GM18511 (cell line): ENCODE data around the gene MYO18B.

ENCODE experiments used
- ATAC-seq: cut with Tn5 transposase; IDR thresholded peaks from one replicate; pipeline ENCODE4 v1.9.1; 2021; ENCODE audit warnings: mild to moderate bottlenecking, moderate library complexity; ENCODE audit not compliant: unreplicated experiment

MYO18B gene

DNA sequence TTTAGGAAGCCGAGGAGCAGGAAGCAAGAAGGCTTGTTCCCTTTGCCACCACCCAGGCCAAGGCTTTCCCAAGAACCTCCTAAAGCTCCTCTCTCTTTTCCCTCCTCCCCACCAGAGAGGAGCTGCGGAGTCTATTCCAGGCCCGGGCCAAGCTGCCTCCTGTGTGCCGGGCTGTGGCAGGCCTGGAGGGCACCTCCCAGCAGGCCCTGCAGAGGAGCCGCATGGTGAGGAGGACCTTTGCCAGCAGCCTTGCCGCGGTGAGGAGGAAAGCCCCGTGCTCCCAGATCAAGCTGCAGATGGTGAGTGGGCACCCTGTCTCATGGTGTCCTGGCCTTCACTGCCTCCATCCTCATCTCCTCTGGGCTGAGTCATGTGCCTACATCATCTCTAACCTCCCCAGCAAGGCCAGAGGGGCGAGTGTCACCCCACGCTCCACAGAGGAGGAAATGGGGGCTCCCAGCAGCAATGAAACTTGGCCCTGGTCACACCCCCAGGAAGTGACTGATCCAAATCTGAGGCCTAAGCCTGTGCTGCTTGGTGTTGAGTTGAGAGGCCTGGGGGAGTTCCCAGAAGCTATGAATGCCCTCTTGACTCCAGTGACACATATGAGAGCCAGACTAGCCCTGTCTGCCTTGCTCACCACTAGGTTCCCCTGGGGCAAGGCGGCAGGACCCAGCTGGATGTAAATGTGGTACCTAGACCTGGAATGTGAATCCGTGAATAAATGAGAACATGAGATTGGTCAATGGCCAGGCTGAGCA lies 104.2 kb downstream of the MYO18B start:
- ATAC-seq, result peak; percentile 72

DNA sequence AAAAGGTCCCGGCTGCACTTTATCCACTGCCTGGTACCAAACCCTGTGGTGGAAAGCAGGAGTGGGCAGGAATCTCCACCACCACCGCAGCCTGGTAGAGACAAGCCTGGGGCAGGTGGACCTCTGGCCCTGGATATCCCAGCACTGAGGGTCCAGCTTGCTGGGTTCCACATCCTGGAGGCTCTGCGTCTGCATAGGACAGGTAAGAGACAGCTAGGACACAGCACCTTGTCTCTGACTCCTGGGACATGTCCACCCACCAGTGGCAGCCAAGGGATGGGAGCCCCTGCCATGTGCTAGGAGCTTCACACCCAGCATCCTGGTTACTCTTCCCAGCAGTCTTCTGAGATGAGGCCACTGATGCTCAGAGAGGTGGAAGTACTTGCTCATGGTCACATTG lies 105.5 kb downstream of the MYO18B start:
- no peak for ATAC-seq

DNA sequence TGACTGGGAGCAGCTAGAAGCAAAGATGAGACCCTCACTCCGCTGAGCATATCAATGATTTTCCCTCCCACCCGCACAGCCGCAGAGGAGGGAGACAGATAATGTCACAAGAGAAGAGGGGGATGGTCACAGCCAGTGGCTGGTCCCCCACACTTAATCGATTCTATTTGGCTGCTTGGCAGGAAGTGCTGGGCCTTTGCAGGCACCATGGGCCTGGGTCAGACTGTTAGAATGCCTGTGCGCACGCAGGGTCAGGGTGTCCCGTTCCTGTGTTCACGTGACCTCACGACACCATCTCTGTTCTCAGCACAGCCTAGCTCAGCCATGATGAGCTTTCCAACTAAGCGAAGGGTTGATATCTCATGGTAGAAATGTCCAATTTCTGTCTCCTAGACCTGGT lies 107.0 kb downstream of the MYO18B start:
- ATAC-seq, result no peak

- no peak for ATAC-seq
These were observed 107.5 kb downstream of the MYO18B start for GRCh38 chr22:25849522-25849921.

DNA sequence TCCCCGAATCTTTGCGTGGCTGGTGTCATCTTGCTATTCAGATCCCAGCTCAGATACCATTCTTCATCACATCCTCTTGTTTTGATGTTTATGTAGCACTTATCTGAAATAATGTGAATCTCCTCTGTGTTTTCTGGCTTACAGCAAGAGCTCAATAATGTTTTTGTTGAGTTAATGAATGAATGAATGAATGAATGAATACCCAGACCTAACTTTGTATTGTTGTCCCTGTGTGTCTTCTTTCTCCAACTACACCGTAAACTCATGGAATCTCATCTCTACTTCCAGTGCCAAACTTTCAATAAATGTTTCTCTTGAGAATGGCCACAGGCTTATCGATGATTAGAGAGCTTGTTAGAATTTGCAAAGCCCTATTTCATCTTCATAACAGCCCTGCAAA lies 110.2 kb downstream of the MYO18B start:
- no peak for ATAC-seq

GRCh38 chr22:25853078-25853477 lies 111.1 kb downstream of the MYO18B start:
- no peak for ATAC-seq

DNA sequence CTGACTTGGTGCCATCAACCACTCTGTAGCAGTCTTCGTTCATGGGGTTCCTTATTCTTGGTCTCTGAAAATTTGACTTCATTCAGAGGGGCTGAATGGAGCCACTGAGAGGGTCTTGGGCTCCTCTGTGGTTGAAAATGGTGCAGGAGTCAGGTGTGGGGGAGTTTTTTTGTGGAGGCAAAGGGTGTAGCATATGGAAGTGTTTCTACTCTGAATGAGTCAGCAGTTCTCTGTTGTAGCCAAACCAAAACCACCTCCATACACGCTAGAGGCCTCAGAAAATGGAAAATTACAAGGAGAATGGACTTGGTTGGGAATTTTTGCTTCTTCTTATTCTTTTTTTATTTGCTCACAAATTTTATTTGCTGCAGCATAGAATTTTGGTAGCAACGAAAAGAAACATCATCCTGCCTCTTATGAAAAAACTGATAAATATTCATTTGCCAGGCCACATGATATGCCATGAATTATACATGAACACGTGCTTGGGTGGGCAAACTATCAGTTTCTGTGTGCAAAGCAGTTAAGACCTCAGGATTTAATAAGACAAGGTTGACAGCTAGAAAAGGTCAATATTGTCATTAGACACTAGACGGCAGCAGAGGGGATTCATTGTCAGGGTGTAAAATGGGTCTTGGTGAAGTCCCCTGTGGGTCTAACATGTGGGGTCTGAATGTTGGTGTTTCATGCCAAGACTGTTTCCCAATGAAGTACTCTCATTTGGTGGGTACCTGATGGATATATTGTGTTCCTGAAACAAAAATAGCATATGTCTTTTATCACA lies 111.7 kb downstream of the MYO18B start:
- no peak for ATAC-seq

DNA sequence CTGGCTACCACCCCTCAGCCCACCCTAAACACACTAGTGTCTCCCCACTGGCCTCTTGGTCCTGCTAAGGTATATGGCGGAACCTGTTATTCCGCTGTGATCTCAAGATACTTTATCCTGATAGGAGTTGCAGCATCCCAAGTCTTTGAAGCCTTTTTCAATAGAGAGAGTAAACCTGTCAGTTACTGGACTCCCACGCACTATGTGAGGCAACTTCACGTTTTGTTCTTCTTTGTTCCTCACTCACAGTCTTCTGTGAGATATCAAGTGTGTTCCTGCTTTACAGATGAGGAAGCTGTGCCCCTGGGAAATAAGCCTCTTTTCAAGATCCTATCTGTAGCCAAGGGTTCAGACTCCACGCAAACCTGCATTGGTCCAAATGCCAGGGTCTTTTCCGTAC lies 127.8 kb downstream of the MYO18B start:
- ATAC-seq, result no peak

DNA sequence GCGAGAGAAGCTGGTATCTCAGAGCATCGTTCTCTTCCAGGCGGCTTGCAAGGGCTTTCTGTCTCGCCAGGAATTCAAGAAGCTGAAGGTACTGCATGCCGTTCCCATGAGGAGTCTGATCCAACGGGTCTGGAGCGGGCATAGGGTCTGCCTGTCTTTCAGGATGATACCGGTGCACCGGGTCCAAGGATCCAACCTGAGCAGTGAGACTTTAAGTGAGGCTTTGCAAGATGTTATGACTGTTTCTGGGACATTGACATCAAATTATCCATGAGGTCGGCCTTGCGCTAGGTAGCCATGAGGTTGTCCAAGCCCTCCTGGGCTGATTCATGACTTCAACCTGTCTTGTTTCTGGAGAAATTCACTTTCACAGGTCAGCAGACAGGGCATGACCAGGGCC lies 132.3 kb downstream of the MYO18B start:
- ATAC-seq, result no peak

- ATAC-seq, result no peak
These were observed 133.5 kb downstream of the MYO18B start for GRCh38 chr22:25875461-25875860.

GRCh38 chr22:25876871-25877270 lies 134.9 kb downstream of the MYO18B start:
- no peak for ATAC-seq

DNA sequence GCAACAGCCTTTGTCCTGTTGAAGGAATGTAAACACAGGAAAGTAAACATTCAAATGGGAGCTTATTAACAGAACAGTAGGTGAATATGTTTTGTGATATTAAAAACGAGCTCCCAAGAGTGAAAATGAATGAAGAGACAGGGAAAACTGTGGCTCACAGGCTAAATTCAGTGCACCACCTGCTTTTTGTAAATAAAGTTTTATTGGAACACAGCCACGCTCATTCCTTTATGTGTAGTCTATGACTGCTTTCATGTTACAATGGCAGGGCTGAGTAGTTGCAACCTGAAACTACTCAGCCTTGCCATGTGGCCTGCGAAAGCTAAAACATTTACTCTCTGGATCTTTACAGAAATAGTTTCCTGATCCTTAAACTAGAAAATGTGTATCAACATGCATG lies 136.9 kb downstream of the MYO18B start:
- ATAC-seq, result no peak

DNA sequence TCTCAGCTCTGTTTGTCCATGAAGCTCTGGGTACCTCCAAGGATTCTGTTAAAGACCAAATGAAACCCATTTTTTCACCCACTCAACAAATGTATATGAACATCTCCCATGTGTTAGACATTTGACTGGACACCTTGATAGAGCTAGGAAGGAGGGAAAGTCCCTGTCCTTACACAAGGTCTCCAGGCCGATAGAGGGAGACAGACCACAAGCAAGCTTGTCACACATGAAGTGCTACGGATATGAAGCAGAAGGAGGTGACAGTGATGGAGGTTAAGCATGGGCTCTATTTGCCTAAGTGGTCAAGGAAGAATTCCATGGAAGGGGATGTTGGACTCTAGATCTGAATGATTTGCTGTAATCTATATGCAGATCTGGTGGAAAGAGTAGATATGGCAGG lies 138.5 kb downstream of the MYO18B start:
- no peak for ATAC-seq

- no peak for ATAC-seq
These were observed 139.3 kb downstream of the MYO18B start for GRCh38 chr22:25881210-25881755.

- no peak for ATAC-seq
These were observed 140.4 kb downstream of the MYO18B start for GRCh38 chr22:25882360-25882759.

DNA sequence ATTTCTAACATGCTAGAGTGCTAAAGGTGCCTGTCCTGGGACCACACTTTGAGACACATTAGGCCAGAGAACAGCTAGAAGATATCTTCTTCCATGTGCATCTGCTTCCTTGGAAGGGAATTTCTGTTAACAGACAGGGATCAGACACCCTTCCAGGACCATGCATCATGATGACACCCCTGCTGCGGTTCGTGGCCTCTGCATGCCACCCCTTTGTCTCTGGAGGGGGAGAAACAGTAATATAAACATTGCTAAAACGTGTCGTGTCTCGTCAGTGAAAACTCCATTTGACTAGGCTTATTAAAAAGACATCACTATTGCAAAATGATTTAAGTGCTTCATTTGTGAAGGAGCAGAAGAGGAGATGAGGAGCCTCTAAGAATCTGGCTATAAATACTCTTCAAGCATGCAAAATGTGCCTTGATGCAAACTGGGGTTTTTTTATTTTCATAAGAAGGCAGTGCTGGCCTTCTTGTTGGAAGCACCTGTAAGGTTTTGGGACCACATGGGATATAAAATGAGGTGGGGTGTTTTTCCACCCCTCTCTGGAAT lies 141.6 kb downstream of the MYO18B start:
- ATAC-seq, result no peak

GRCh38 chr22:25884121-25884520 lies 142.1 kb downstream of the MYO18B start:
- no peak for ATAC-seq

DNA sequence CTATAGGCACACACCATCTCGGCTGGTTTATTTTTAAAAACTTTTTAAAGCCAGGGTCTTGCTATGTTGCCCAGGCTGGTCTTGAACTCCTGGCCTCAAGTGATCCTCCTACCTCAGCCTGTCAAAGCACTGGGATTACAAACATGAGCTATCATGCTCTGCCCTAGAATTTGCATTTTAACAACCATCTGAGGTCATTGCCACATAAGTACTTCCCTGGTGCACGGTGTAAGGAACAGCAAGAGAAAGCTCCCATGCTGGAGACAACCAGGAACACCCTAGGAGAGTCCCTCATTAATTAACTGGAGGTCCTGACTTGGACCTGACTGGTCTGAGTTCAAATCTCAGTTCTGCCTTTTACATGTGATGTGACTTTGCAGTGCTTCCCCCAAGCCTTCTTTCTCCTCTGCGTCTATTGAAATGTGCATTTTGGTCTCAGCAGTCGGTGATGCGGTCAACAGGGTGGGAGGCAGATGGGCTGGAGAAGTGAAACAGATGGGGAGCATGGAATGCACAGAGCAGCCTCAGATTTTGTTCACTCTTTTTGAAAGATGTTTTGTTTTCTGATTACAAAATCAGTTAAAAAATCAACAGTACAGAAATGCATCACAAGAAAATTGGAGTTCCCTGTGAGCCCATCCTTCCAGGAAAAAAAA lies 146.5 kb downstream of the MYO18B start:
- ATAC-seq, result no peak

- ATAC-seq, result no peak
These were observed 148.7 kb downstream of the MYO18B start for GRCh38 chr22:25890651-25891050.

DNA sequence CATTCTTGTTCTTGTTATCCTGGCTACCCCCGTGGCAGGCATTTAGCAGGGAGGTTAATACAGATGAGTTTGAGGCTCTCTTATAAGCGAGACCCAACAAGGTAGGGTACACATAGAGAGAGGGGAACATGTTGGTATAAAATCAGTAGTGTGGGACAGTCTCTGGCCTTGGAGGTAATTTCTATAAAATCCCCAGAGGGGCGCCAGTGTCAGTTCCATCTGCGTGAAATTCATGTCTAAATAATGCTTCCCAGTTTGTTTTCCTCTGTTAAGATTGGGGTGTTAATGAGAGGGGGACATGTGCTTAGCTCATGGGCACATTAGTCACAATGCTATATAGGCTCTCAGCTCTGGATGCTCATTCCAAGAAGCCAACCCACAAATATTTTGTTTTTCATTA lies 150.7 kb downstream of the MYO18B start:
- ATAC-seq, result no peak

- no peak for ATAC-seq
These were observed 153.7 kb downstream of the MYO18B start for GRCh38 chr22:25895678-25896077.
